Activated T-helper 9 cell treated with anti-CD3 and anti-CD28 coated beads, Interleukin-2, amount 50 U/mL, for 16 hours (primary cell): ENCODE data around the gene OR4D5.

ENCODE experiments used
- DNase-seq: peaks from one replicate; pipeline ENCODE4 v3.0.0-alpha.2; 2020; ENCODE audit warnings: low read depth

OR4D5 gene

GRCh38 chr11:123939317-123939716, at the start of gene OR4D5:
Gene OR4D5 (plus strand): TSS chr11:123939617. CDS start chr11:123939617, 0 bp downstream.
- no peak for DNase-seq

GRCh38 chr11:123892031-123892430, 47.4 kb upstream of the OR4D5 start:
- DNase-seq = no peak

GRCh38 chr11:123899792-123900191, 39.6 kb upstream of the OR4D5 start:
- DNase-seq = no peak

- no peak for DNase-seq
Measured at GRCh38 chr11:123901867-123902266, 37.5 kb upstream of the OR4D5 start, which contains the start of gene OR8D4. Gene OR8D4 (plus strand): TSS chr11:123902167. CDS start chr11:123906432, 4,265 bp downstream.

- no peak for DNase-seq
Measured at GRCh38 chr11:123903932-123904331, 35.5 kb upstream of the OR4D5 start.

GRCh38 chr11:123904932-123905331, 34.5 kb upstream of the OR4D5 start:
- no peak for DNase-seq

GRCh38 chr11:123905826-123906225, 33.6 kb upstream of the OR4D5 start:
- DNase-seq = no peak

GRCh38 chr11:123920943-123921342, 18.5 kb upstream of the OR4D5 start:
- no peak for DNase-seq

- DNase-seq = no peak
Measured at GRCh38 chr11:123924027-123924426, 15.4 kb upstream of the OR4D5 start.

GRCh38 chr11:123942413-123942812, 3.0 kb downstream of the OR4D5 start:
- no peak for DNase-seq

GRCh38 chr11:123943738-123944137, 4.3 kb downstream of the OR4D5 start, which contains the start of gene OR6T1:
Gene OR6T1 (minus strand): TSS chr11:123943838. CDS start chr11:123943838, 0 bp downstream.
- DNase-seq = no peak

- DNase-seq = no peak
Measured at GRCh38 chr11:123945132-123945531, 5.7 kb downstream of the OR4D5 start.

GRCh38 chr11:123956752-123957151, 17.3 kb downstream of the OR4D5 start:
- DNase-seq = no peak

GRCh38 chr11:123973816-123974215, 34.4 kb downstream of the OR4D5 start:
- DNase-seq = no peak

- no peak for DNase-seq
Measured at GRCh38 chr11:123976770-123977560, 37.5 kb downstream of the OR4D5 start.

- no peak for DNase-seq
Measured at GRCh38 chr11:123977731-123978347, 38.4 kb downstream of the OR4D5 start, which contains the start of gene OR10S1. Gene OR10S1 (minus strand): TSS chr11:123977781. CDS start chr11:123977664, 117 bp downstream.

GRCh38 chr11:123979311-123979710, 39.9 kb downstream of the OR4D5 start:
- no peak for DNase-seq
